Measurements from ENCODE around the gene SPRYD4.

DNA sequence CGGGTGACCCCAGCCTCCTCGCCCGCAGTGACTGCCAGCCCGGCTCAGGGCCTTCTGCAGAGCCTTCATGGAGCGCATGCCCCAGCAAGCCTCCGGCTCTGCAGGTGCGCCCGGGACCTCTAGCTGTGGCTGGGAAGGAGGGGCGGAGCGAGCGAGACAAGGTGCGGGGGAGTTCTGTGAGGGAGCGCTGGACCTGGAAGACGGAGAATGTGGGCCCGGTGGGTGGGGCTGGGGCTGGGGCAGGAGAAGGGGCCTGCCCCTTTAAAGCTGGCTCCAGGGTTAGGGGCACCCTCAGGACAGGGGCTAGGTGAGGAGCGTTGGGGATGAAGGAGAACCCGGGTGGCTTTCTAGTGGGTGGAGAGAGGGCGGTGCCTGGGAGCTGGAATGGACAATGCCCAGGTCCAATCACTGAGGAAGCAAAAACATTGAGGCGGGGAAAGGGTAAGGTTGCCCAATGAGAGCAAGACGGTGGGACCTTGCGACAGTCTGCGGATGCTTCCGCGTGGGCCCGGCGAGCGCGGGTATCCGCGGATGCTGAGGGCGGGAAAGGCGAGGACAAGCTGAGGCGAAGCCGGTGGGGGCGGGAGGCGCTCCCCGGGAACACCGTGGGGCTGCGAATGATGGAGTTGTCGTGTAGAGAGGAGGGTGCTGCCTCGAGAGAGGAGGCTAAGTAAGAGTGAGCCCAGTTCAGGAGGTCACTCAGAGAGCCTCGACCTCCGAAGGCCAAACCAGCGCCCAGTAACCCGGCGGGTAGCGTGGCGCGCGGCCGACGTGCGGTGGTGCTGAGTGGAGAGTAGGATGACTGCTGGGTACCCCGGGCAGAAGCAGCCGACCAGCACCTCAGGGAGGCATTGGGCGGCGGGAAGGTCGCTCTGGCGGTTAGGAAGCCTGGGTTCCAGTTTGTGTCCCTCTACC is 19.9 kb downstream of the SPRYD4 start, which contains the start of gene GLS2:
- TF ChIP-seq, protein P1, sequence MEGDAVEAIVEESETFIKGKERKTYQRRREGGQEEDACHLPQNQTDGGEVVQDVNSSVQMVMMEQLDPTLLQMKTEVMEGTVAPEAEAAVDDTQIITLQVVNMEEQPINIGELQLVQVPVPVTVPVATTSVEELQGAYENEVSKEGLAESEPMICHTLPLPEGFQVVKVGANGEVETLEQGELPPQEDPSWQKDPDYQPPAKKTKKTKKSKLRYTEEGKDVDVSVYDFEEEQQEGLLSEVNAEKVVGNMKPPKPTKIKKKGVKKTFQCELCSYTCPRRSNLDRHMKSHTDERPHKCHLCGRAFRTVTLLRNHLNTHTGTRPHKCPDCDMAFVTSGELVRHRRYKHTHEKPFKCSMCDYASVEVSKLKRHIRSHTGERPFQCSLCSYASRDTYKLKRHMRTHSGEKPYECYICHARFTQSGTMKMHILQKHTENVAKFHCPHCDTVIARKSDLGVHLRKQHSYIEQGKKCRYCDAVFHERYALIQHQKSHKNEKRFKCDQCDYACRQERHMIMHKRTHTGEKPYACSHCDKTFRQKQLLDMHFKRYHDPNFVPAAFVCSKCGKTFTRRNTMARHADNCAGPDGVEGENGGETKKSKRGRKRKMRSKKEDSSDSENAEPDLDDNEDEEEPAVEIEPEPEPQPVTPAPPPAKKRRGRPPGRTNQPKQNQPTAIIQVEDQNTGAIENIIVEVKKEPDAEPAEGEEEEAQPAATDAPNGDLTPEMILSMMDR (IDR thresholded peaks at IDR 0.05) = no peak
- TF ChIP-seq ZFX (IDR thresholded peaks at IDR 0.05; ENCODE audit: borderline replicate concordance) = no peak
